H1 (cell line): Measurements from ENCODE around the gene TSHZ2.

Experiments used
- ATF3 ChIP-seq: IDR thresholded peaks from 2 replicates; pipeline ENCODE4 v1.6.1; 2011; ENCODE audit warnings: low read depth, mild to moderate bottlenecking, low read length; ENCODE audit not compliant: insufficient read depth
- CEBPB ChIP-seq: IDR thresholded peaks from 2 replicates; pipeline ENCODE4 v1.6.1; 2012; ENCODE audit warnings: low read depth, low read length
- CREB1 ChIP-seq: IDR thresholded peaks from 2 replicates; pipeline ENCODE4 v1.6.1; 2012; ENCODE audit warnings: inconsistent platforms
- CTCF ChIP-seq, 3 experiments: IDR thresholded peaks; 1 replicate in 2 of 3; 2 replicates in 1 of 3; pipeline versions ENCODE4 v1.5.1 to v1.6.1; 2011; ENCODE audit warnings: low read length in 3 of 3, mild to moderate bottlenecking in 3 of 3, inconsistent platforms in 2 of 3, low read depth in 1 of 3, moderate library complexity in 1 of 3; ENCODE audit not compliant: insufficient read depth in 1 of 3; ENCODE audit errors: control extremely low read depth in 1 of 3
- EP300 ChIP-seq, 2 experiments: IDR thresholded peaks; 1 replicate in 1 of 2; 2 replicates in 1 of 2; pipeline ENCODE4 v1.6.1; 2011 to 2012; ENCODE audit warnings: low read depth in 2 of 2, low read length in 2 of 2, mild to moderate bottlenecking in 2 of 2, borderline replicate concordance in 1 of 2, inconsistent platforms in 1 of 2, moderate library complexity in 1 of 2
- JUN ChIP-seq: IDR thresholded peaks from 2 replicates; pipeline ENCODE4 v1.6.1; 2011; ENCODE audit warnings: low read depth, mild to moderate bottlenecking, improper control_type of control experiment, low read length
- KDM5A ChIP-seq: fragments of 200-600 bp; IDR thresholded peaks from 2 replicates; pipeline ENCODE4 v1.7.1; 2012; ENCODE audit warnings: mild to moderate bottlenecking, low read length, inconsistent platforms, mixed read lengths
- MAFK ChIP-seq: IDR thresholded peaks from 2 replicates; pipeline ENCODE4 v1.6.1; 2012; ENCODE audit warnings: low read depth, mild to moderate bottlenecking, improper control_type of control experiment, low read length
- MAX ChIP-seq: IDR thresholded peaks from 2 replicates; pipeline ENCODE4 v1.6.1; 2012; ENCODE audit warnings: inconsistent platforms
- POLR2A ChIP-seq, 2 experiments: IDR thresholded peaks; 1 replicate in 1 of 2; 2 replicates in 1 of 2; pipeline ENCODE4 v1.6.1; 2011; ENCODE audit warnings: low read depth in 2 of 2, low read length in 2 of 2, mild to moderate bottlenecking in 2 of 2; ENCODE audit errors: control extremely low read depth in 1 of 2
- POLR2AphosphoS5 ChIP-seq: IDR thresholded peaks from 2 replicates; pipeline ENCODE4 v1.6.1; 2011; ENCODE audit warnings: low read depth, low read length
- RAD21 ChIP-seq, 2 experiments: IDR thresholded peaks in 1 of 2; conservative IDR thresholded peaks in 1 of 2; 2 replicates each; pipeline ENCODE4 v1.6.1; 2011; ENCODE audit warnings: low read depth in 2 of 2, low read length in 2 of 2, improper control_type of control experiment in 1 of 2, inconsistent platforms in 1 of 2, mild to moderate bottlenecking in 1 of 2, moderate library complexity in 1 of 2
- SUZ12 ChIP-seq: fragments of 200-600 bp; sonication (generic); IDR thresholded peaks from 2 replicates; pipeline ENCODE4 v1.6.1; 2012; ENCODE audit warnings: mild to moderate bottlenecking, inconsistent platforms, low read length, moderate library complexity, mixed read lengths
- ZNF274 ChIP-seq: IDR thresholded peaks from 2 replicates; pipeline ENCODE4 v1.7.0; 2012; ENCODE audit warnings: low read length, borderline replicate concordance; ENCODE audit errors: extremely low read depth

GRCh38 chr20:53495398-53496092, 523.4 kb downstream of the TSHZ2 start:
- no peak for TF ChIP-seq CTCF (IDR thresholded peaks at IDR 0.05; ENCODE audit: control extremely low read depth in 1 of 3, insufficient read depth in 1 of 3, low read depth in 1 of 3, low read length in 3 of 3)
- no peak for TF ChIP-seq SUZ12
- TF ChIP-seq CREB1: no peak
- TF ChIP-seq EP300 (IDR thresholded peaks at IDR 0.05; ENCODE audit: borderline replicate concordance in 1 of 2, low read depth in 2 of 2, low read length in 2 of 2): no peak
- no peak for TF ChIP-seq POLR2A (IDR thresholded peaks at IDR 0.05; ENCODE audit: control extremely low read depth in 1 of 2, low read depth in 2 of 2, low read length in 2 of 2)
- TF ChIP-seq ATF3: no peak
- no peak for TF ChIP-seq POLR2AphosphoS5
- TF ChIP-seq CEBPB: no peak
- TF ChIP-seq KDM5A: no peak
- no peak for TF ChIP-seq JUN
- no peak for TF ChIP-seq ZNF274
- TF ChIP-seq MAFK: no peak
- no peak for TF ChIP-seq MAX
- TF ChIP-seq RAD21 (IDR thresholded peaks at IDR 0.05 in 1 of 2, conservative IDR thresholded peaks at IDR 0.05 in 1 of 2; ENCODE audit: low read depth in 2 of 2, low read length in 2 of 2): no peak
